Sigmoid colon (tissue), 7 donors: Measurements from ENCODE around the gene APEH. TPM values are rescaled to one million over a fixed set of nuclear protein-coding genes. Genes with fewer than 3 reads are reported as not detected.

ENCODE experiments used
- DNase-seq: peaks from one replicate; pipeline ENCODE4 v3.0.0-alpha.2; 2019
- H3K27ac ChIP-seq, 4 donors: fragments of 200-600 bp; sonication (generic); one replicate each; pipeline ENCODE4 v1.5.1; 2016 to 2019; ENCODE audit warnings: mild to moderate bottlenecking in 1 of 4
- H3K27me3 ChIP-seq, 3 donors: fragments of 200-600 bp; sonication (generic); one replicate each; pipeline ENCODE4 v1.5.1; 2019; ENCODE audit warnings: mild to moderate bottlenecking in 1 of 3
- H3K36me3 ChIP-seq, 4 donors: fragments of 200-600 bp; sonication (generic); one replicate each; pipeline ENCODE4 v1.5.1; 2016 to 2019
- H3K4me1 ChIP-seq, 4 donors: fragments of 200-600 bp; sonication (generic); one replicate each; pipeline ENCODE4 v1.5.1; 2017 to 2019
- H3K4me3 ChIP-seq, 4 donors: fragments of 200-600 bp; sonication (generic); one replicate each; pipeline ENCODE4 v1.5.1; 2017 to 2019; ENCODE audit warnings: mild to moderate bottlenecking in 2 of 4, moderate library complexity in 1 of 4
- H3K9me3 ChIP-seq, 4 donors: fragments of 200-600 bp in 3 of 4; sonication (generic) in 3 of 4; one replicate each; pipeline versions ENCODE4 v1.5.1 to v1.6.1; 2013 to 2019
- CTCF ChIP-seq, 4 experiments: fragments of 450-650 bp in 3 of 4; fragments of 200-600 bp in 1 of 4; IDR thresholded peaks; one replicate each; pipeline ENCODE4 v1.5.1; 2016 to 2019; ENCODE audit warnings: antibody characterized with exemption in 4 of 4, mild to moderate bottlenecking in 3 of 4, moderate library complexity in 2 of 4
- EP300 ChIP-seq, 4 donors: sonication (generic); formaldehyde crosslinking; IDR thresholded peaks; one replicate each; pipeline ENCODE4 v1.6.1; 2017; ENCODE audit warnings: antibody characterized with exemption in 4 of 4
- POLR2A ChIP-seq, 2 donors: fragments of 450-650 bp; IDR thresholded peaks; one replicate each; pipeline ENCODE4 v1.6.1; 2016; ENCODE audit warnings: antibody characterized with exemption in 2 of 2, mild to moderate bottlenecking in 2 of 2, moderate library complexity in 2 of 2
- POLR2AphosphoS5 ChIP-seq, 4 donors: sonication (generic); formaldehyde crosslinking; IDR thresholded peaks; one replicate each; pipeline ENCODE4 v1.6.1; 2017; ENCODE audit warnings: antibody characterized with exemption in 4 of 4
- WGBS, 2 donors: extraction: QIAGEN DNeasy Blood & Tissue Kit; methylation state at CpG; one replicate each; pipeline ENCODE4 v1.1.7; 2013; 5-methylcytosine and 5-hydroxymethylcytosine counted together
- intact Hi-C: fragments of 100-400 bp; cut with DNase I; formaldehyde crosslinking; loops from one replicate; pipeline ENCODE4 v1.15.1; 2023
- polyA plus RNA-seq, 3 donors: library from polyadenylated mRNA; stranded (reverse); fragments of 200-250 nt; gene quantifications; one replicate each; pipeline ENCODE4 v1.2.3, GENCODE V29; 2013
- total RNA-seq, 4 donors: library from RNA; depleted of rRNA; stranded (reverse); fragments of >200 nt; gene quantifications; one replicate each; pipeline ENCODE4 v1.1.0, GENCODE V29; 2016
- donor health status: healthy with polysubstance abuse.
- donor health status: Bipolar disorder and iron deficiency.
- donor health status: healthy.

APEH gene
- total and polyA plus RNA-seq, 7 donors: 49.0 to 102 (median 64.8) TPM

GRCh38 chr3:49654176-49654825 lies 19.9 kb upstream of the APEH start:
- Histone ChIP-seq H3K36me3 (no peaks in the 10 kb centered on the region), H3K4me3 (no peak overlapping the region), H3K27ac (no peak overlapping the region), H3K4me1 (no peaks in the 10 kb centered on the region), H3K9me3 (no peaks in the 10 kb centered on the region), H3K27me3 (no peaks in the 10 kb centered on the region)
- no peak for TF ChIP-seq EP300 (IDR thresholded peaks at IDR 0.05)
- TF ChIP-seq POLR2A (IDR thresholded peaks at IDR 0.05): no peak
- no peak for TF ChIP-seq CTCF (IDR thresholded peaks at IDR 0.05)
- TF ChIP-seq POLR2AphosphoS5 (IDR thresholded peaks at IDR 0.05): no peak
- intact Hi-C loops: no loop called here
- DNase-seq: no peak
- WGBS, 2 donors: 88 to 91% methylated on average over 17 of the region's 17 CpGs

- TF ChIP-seq POLR2AphosphoS5 (IDR thresholded peaks at IDR 0.05) (no peak), POLR2A (IDR thresholded peaks at IDR 0.05) (no peak), CTCF (IDR thresholded peaks at IDR 0.05) (no peak), EP300 (IDR thresholded peaks at IDR 0.05) (no peak)
- 34 to 45% methylated on average over 10 of the region's 10 CpGs for WGBS, 2 donors
- intact Hi-C loops: no loop called here
Measured at GRCh38 chr3:49654955-49655556, 19.1 kb upstream of the APEH start.

GRCh38 chr3:49655731-49656285 lies 18.3 kb upstream of the APEH start:
- Histone ChIP-seq H3K4me3 (no peak overlapping the region), H3K4me1 (no peaks in the 10 kb centered on the region), H3K27me3 (no peaks in the 10 kb centered on the region), H3K27ac (no peak overlapping the region), H3K9me3 (no peaks in the 10 kb centered on the region), H3K36me3 (no peaks in the 10 kb centered on the region)
- TF ChIP-seq POLR2AphosphoS5 (IDR thresholded peaks at IDR 0.05) (no peak), EP300 (IDR thresholded peaks at IDR 0.05) (no peak), POLR2A (IDR thresholded peaks at IDR 0.05) (no peak), CTCF (IDR thresholded peaks at IDR 0.05) (no peak)
- intact Hi-C loops: no loop called here
- WGBS, 2 donors: 95 to 97% methylated on average over 19 of the region's 19 CpGs
- no peak for DNase-seq

More at GRCh38 chr3:49654955-49655556, 19.1 kb upstream of the APEH start:
- H3K4me3 ChIP-seq: no peak overlapping the region
- H3K27me3 ChIP-seq: no peaks in the 10 kb centered on the region
- no peak overlapping the region for H3K27ac ChIP-seq
- no peaks in the 10 kb centered on the region for H3K4me1 ChIP-seq
- H3K9me3 ChIP-seq: no peaks in the 10 kb centered on the region
- DNase-seq: no peak
- H3K36me3 ChIP-seq: no peaks in the 10 kb centered on the region

- no peaks in the 10 kb centered on the region for H3K4me1 ChIP-seq
- 54 to 74% methylated on average over 18 of the region's 18 CpGs for WGBS, 2 donors
- no peaks in the 10 kb centered on the region for H3K36me3 ChIP-seq
- H3K27me3 ChIP-seq: no peaks in the 10 kb centered on the region
- no peak for DNase-seq
- no peak for TF ChIP-seq EP300 (IDR thresholded peaks at IDR 0.05)
- TF ChIP-seq CTCF (IDR thresholded peaks at IDR 0.05): no peak
- TF ChIP-seq POLR2A (IDR thresholded peaks at IDR 0.05): no peak
- no peak for TF ChIP-seq POLR2AphosphoS5 (IDR thresholded peaks at IDR 0.05)
- H3K4me3 ChIP-seq: no peak overlapping the region
- no peak overlapping the region for H3K27ac ChIP-seq
- intact Hi-C loops: no loop called here
- no peaks in the 10 kb centered on the region for H3K9me3 ChIP-seq
Measured at GRCh38 chr3:49656541-49657112, 17.5 kb upstream of the APEH start.
